HepG2 (cell line): ENCODE data around the gene SCYGR6. TPM values are rescaled to one million over a fixed set of nuclear protein-coding genes. Genes with fewer than 3 reads are reported as not detected.
A peak's percentile ranks its signal among the peaks of the same experiment; 100 is the strongest.

Experiments
- FOXA1 ChIP-seq, 2 experiments: fragments of 450-650 bp in 1 of 2; sonication (generic) in 1 of 2; formaldehyde crosslinking in 1 of 2; IDR thresholded peaks; 2 replicates each; pipeline versions ENCODE4 v1.4.0 to v1.6.1; 2016 to 2020; ENCODE audit warnings: missing genetic modification reagents in 1 of 2
- FOXO1 ChIP-seq: sonication (generic); formaldehyde crosslinking; IDR thresholded peaks from 2 replicates; pipeline ENCODE4 v1.4.0; 2020; ENCODE audit warnings: missing genetic modification reagents
- FOXP1 ChIP-seq, 2 experiments: fragments of 450-650 bp in 1 of 2; IDR thresholded peaks; 2 replicates each; pipeline ENCODE4 v1.6.1; 2017 to 2018; ENCODE audit warnings: antibody characterized with exemption in 1 of 2
- GRHL1 ChIP-seq: sonication (generic); formaldehyde crosslinking; conservative IDR thresholded peaks from 2 replicates; pipeline ENCODE4 v1.8.0; 2022; ENCODE audit warnings: missing genetic modification reagents
- HINFP ChIP-seq: sonication (generic); formaldehyde crosslinking; IDR thresholded peaks from 2 replicates; pipeline ENCODE4 v1.4.0; 2020; ENCODE audit warnings: low read depth, mild to moderate bottlenecking, missing genetic modification reagents
- MLX ChIP-seq: IDR thresholded peaks from 2 replicates; pipeline ENCODE4 v1.6.1; 2016
- NR2F1 ChIP-seq, 2 experiments: fragments of 450-650 bp in 1 of 2; formaldehyde crosslinking in 1 of 2; IDR thresholded peaks; 2 replicates each; pipeline versions ENCODE4 v1.5.0 to v1.6.1; 2016 to 2020; ENCODE audit warnings: mild to moderate bottlenecking in 1 of 2, missing compliant biosample characterization in 1 of 2, missing genetic modification reagents in 1 of 2, moderate library complexity in 1 of 2
- ONECUT2 ChIP-seq: sonication (generic); formaldehyde crosslinking; IDR thresholded peaks from 2 replicates; pipeline ENCODE4 v1.4.0; 2020; ENCODE audit warnings: missing genetic modification reagents
- PAWR ChIP-seq: sonication (generic); formaldehyde crosslinking; IDR thresholded peaks from 2 replicates; pipeline ENCODE4 v1.4.0; 2020; ENCODE audit warnings: missing genetic modification reagents, mild to moderate bottlenecking, borderline replicate concordance
- RXRB ChIP-seq: IDR thresholded peaks from 2 replicates; pipeline ENCODE4 v1.6.1; 2016; ENCODE audit warnings: borderline replicate concordance, missing genetic modification reagents, missing compliant biosample characterization
- SOX5 ChIP-seq: IDR thresholded peaks from 2 replicates; pipeline ENCODE4 v1.6.1; 2016; ENCODE audit warnings: borderline replicate concordance
- SOX6 ChIP-seq, 2 experiments: fragments of 450-650 bp in 1 of 2; sonication (generic) in 1 of 2; formaldehyde crosslinking in 1 of 2; IDR thresholded peaks; 2 replicates each; pipeline versions ENCODE4 v1.4.0 to v1.6.1; 2017 to 2020; ENCODE audit warnings: antibody characterized with exemption in 1 of 2, mild to moderate bottlenecking in 1 of 2, missing genetic modification reagents in 1 of 2
- SSRP1 ChIP-seq: IDR thresholded peaks from 2 replicates; pipeline ENCODE4 v1.6.1; 2016; ENCODE audit warnings: control low read depth
- ZFP36L1 ChIP-seq: sonication (generic); formaldehyde crosslinking; IDR thresholded peaks from 2 replicates; pipeline ENCODE4 v1.8.0; 2022; ENCODE audit warnings: mild to moderate bottlenecking, missing genetic modification reagents, moderate library complexity
- ZNF10 ChIP-seq: sonication (generic); formaldehyde crosslinking; IDR thresholded peaks from 2 replicates; pipeline ENCODE4 v1.4.0; 2020; ENCODE audit warnings: mild to moderate bottlenecking, low read depth, missing genetic modification reagents, borderline replicate concordance
- ZNF530 ChIP-seq: sonication (generic); formaldehyde crosslinking; IDR thresholded peaks from 2 replicates; pipeline ENCODE4 v1.5.0; 2020; ENCODE audit warnings: low read depth, mild to moderate bottlenecking, missing genetic modification reagents
- ZNF550 ChIP-seq: sonication (generic); formaldehyde crosslinking; IDR thresholded peaks from 2 replicates; pipeline ENCODE4 v1.4.0; 2020; ENCODE audit warnings: mild to moderate bottlenecking, missing genetic modification reagents, borderline replicate concordance
- polyA plus RNA-seq, 8 experiments: library from polyadenylated mRNA; depleted of rRNA in 3 of 8; stranded (reverse) in 7 of 8; unstranded in 1 of 8; fragments of >200 nt; fragmentation: Illumina TruSeq in 4 of 8; extraction: Trizol in 4 of 8; gene quantifications; 2 replicates each; pipeline versions ENCODE4 v1.2.1 to v1.2.3, GENCODE V29; 2011 to 2016; ENCODE audit warnings: low read depth in 4 of 8, missing spikeins in 1 of 8, mixed read lengths in 1 of 8; ENCODE audit not compliant: insufficient read depth in 1 of 8
- total RNA-seq, 5 experiments: library from RNA; depleted of rRNA; stranded (reverse); fragments of >200 nt; fragmentation: Illumina TruSeq; extraction: Trizol; gene quantifications; 2 replicates each; pipeline ENCODE4 v1.2.3, GENCODE V29; 2016; ENCODE audit warnings: low read depth in 1 of 5

Gene SCYGR6
- total and polyA plus RNA-seq, 2 of the 13 experiments (the other 11 are each of a cell fraction or from before 2014, with no cell fraction given): not detected

GRCh38 chr2:227759411-227760118 lies 35.0 kb upstream of the SCYGR6 start (continued):
- TF ChIP-seq GRHL1 (CRISPR knock-in tag) (no peak), SOX6 (IDR thresholded peaks at IDR 0.05) (no peak), SOX6 (CRISPR knock-in tag; IDR thresholded peaks at IDR 0.05) (peak; percentile 96), RXRB (CRISPR knock-in tag) (peak; percentile 67), HINFP (CRISPR knock-in tag) (peak; percentile 80; the same call in 1 of the 2 replicates), SOX5 (peak; percentile 90), ONECUT2 (CRISPR knock-in tag) (peak; percentile 94), MLX (0 out of 2 replicates have a peak, but pooled peaks have one; percentile 47), SSRP1 (CRISPR knock-in tag) (no peak), ZNF550 (CRISPR knock-in tag) (no peak), ZNF530 (CRISPR knock-in tag) (no peak), FOXO1 (CRISPR knock-in tag) (peak; percentile 50; the same call in 1 of the 2 replicates), ZFP36L1 (CRISPR knock-in tag) (0 out of 2 replicates have a peak, but pooled peaks have one; percentile 46), ZNF10 (no peak), FOXP1 (IDR thresholded peaks at IDR 0.05) (no peak), FOXP1 (CRISPR knock-in tag; IDR thresholded peaks at IDR 0.05) (peak; percentile 48; the same call in 1 of the 2 replicates), NR2F1 (CRISPR knock-in tag; IDR thresholded peaks at IDR 0.05) (peak; percentile 57 to 91), FOXA1 (IDR thresholded peaks at IDR 0.05) (no peak), FOXA1 (CRISPR knock-in tag; IDR thresholded peaks at IDR 0.05) (peak; percentile 39; the same call in 1 of the 2 replicates), PAWR (CRISPR knock-in tag) (no peak)
